ENCODE data around the gene SETD1A.
"Not testable (repeated sequence)": the region's sequence is repeated elsewhere in the genome, so short reads cannot be mapped to it uniquely, and the experiment has no call there.

DNA sequence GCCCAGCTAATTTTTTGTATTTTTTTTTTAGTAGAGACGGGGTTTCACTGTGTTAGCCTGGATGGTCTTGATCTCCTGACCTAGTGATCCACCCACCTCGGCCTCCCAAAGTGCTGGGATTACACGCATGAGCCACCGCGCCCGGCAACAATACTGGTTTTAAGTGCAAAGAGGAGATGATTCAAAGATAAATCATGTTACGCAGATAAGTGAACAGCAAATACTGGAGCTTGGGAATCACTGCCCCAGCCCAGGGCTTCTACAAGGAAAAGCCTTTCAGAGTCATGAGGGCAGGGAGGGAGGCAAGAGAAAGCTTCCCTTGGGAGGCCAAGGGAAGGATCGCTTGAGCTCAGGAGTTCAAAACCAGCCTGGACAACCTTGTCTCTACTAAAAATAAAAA is 18.0 kb upstream of the SETD1A start:
- TF ChIP-seq, protein P1, sequence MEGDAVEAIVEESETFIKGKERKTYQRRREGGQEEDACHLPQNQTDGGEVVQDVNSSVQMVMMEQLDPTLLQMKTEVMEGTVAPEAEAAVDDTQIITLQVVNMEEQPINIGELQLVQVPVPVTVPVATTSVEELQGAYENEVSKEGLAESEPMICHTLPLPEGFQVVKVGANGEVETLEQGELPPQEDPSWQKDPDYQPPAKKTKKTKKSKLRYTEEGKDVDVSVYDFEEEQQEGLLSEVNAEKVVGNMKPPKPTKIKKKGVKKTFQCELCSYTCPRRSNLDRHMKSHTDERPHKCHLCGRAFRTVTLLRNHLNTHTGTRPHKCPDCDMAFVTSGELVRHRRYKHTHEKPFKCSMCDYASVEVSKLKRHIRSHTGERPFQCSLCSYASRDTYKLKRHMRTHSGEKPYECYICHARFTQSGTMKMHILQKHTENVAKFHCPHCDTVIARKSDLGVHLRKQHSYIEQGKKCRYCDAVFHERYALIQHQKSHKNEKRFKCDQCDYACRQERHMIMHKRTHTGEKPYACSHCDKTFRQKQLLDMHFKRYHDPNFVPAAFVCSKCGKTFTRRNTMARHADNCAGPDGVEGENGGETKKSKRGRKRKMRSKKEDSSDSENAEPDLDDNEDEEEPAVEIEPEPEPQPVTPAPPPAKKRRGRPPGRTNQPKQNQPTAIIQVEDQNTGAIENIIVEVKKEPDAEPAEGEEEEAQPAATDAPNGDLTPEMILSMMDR (conservative IDR thresholded peaks at IDR 0.05 in 1 of 2, IDR thresholded peaks at IDR 0.05 in 1 of 2; ENCODE audit: low read depth in 1 of 2, low read length in 2 of 2): not testable (repeated sequence)
- TF ChIP-seq EZH2 (IDR thresholded peaks at IDR 0.05; ENCODE audit: low read length, missing control alignments): not testable (repeated sequence)
